Measurements from ENCODE around the gene COL12A1. TPM values are rescaled to one million over a fixed set of nuclear protein-coding genes. Genes with fewer than 3 reads are reported as not detected.

COL12A1 gene
- total and polyA plus RNA-seq, 9 of the 15 experiments (the other 6 are each of a cell fraction or from before 2014, with no cell fraction given): 0.11 TPM; not detected in 8

DNA sequence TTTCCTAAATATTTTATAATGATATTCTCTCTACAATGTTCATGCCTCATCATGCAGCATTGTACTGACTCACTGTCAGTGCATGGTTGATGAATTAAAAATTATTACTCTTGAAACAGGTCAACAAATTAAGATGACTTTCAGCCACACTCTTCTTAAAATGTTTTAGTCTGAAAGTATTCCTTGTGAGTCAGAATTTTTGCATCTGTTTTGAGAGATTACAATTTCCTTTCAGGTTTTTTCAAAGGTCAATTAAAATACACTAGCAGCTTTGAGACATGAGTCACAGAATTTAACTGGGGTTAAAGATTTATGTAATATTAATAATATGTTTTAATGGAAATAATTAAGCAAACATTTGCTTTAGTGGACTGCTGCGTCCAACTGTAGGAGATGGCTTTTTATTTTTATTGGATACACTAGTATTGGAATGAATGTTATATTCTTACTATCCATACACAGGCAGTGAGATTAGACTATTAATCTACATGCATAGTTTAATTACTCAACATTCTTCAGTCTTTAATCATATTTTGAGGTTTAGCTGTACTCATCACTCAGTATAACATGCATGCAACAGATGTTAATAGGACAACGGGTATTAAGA lies 9.7 kb downstream of the COL12A1 start:
- Histone ChIP-seq H3K9me1 (ENCODE audit: control insufficient read depth, insufficient read depth, low read length) (no peaks in the 10 kb centered on the region), H3K4me3 (no peak overlapping the region), H3K27ac (ENCODE audit: extremely low read depth, low read depth, low read length) (no peak overlapping the region), H3K9me3 (replicated peaks; ENCODE audit: control insufficient read depth, insufficient read depth, low read depth, low read length) (no peaks in the 10 kb centered on the region), H3K4me1 (replicated peaks in 1 of 2; ENCODE audit: control insufficient read depth in 2 of 2, insufficient read depth in 2 of 2, low read length in 2 of 2) (no peaks in the 10 kb centered on the region), H3K79me2 (ENCODE audit: control insufficient read depth, insufficient read depth, low read length) (no peaks in the 10 kb centered on the region), H3K9ac (ENCODE audit: insufficient read depth in 1 of 2, low read depth in 2 of 2, low read length in 2 of 2) (no peak overlapping the region), H3K27me3 (ENCODE audit: control insufficient read depth in 2 of 2, insufficient read depth in 2 of 2, low read length in 2 of 2) (no peaks in the 10 kb centered on the region), H3K4me2 (ENCODE audit: insufficient read depth, low read length) (no peak overlapping the region), H3K36me3 (ENCODE audit: control insufficient read depth, insufficient read depth, low read length) (no peaks in the 10 kb centered on the region), H4K20me1 (replicated peaks; ENCODE audit: control insufficient read depth, insufficient read depth, low read length) (no peaks in the 10 kb centered on the region), H2AFZ (ENCODE audit: low read depth, low read length) (no peak overlapping the region)
- 0% methylated on average over 2 of the region's 2 CpGs for WGBS (ENCODE audit: insufficient coverage, low coverage, missing lambda C conversion rate)
- intact Hi-C loops (cut with micrococcal nuclease): no loop called here
- ATAC-seq (no peak), DNase-seq (ENCODE audit: extremely low read depth in 1 of 4, low spot score in 3 of 4) (no peak), FAIRE-seq (no peak)
- in situ Hi-C loops (cut with MboI): no loop called here
- ChIA-PET POLR2A (no interaction called here), CTCF (ENCODE audit: low intra/inter-chr PET ratio) (no interaction called here)
- no peak for TF ChIP-seq ZBED1 (IDR thresholded peaks at IDR 0.05)
- BruUV-seq (replicated peaks): no TSS peak

- Histone ChIP-seq H3K27ac (ENCODE audit: extremely low read depth, low read depth, low read length) (no peak overlapping the region), H3K9ac (ENCODE audit: insufficient read depth in 1 of 2, low read depth in 2 of 2, low read length in 2 of 2) (no peak overlapping the region), H3K9me1 (ENCODE audit: control insufficient read depth, insufficient read depth, low read length) (no peaks in the 10 kb centered on the region), H3K9me3 (replicated peaks; ENCODE audit: control insufficient read depth, insufficient read depth, low read depth, low read length) (no peaks in the 10 kb centered on the region), H3K4me1 (replicated peaks in 1 of 2; ENCODE audit: control insufficient read depth in 2 of 2, insufficient read depth in 2 of 2, low read length in 2 of 2) (no peaks in the 10 kb centered on the region), H4K20me1 (replicated peaks; ENCODE audit: control insufficient read depth, insufficient read depth, low read length) (no peaks in the 10 kb centered on the region), H3K4me3 (no peak overlapping the region), H3K79me2 (ENCODE audit: control insufficient read depth, insufficient read depth, low read length) (no peaks in the 10 kb centered on the region), H3K27me3 (ENCODE audit: control insufficient read depth in 2 of 2, insufficient read depth in 2 of 2, low read length in 2 of 2) (no peaks in the 10 kb centered on the region), H3K36me3 (ENCODE audit: control insufficient read depth, insufficient read depth, low read length) (no peaks in the 10 kb centered on the region), H3K4me2 (ENCODE audit: insufficient read depth, low read length) (no peak overlapping the region), H2AFZ (ENCODE audit: low read depth, low read length) (no peak overlapping the region)
- ATAC-seq: no peak
- CTCF ChIA-PET (ENCODE audit: low intra/inter-chr PET ratio): no interaction called here
- POLR2A ChIA-PET: no interaction called here
- TF ChIP-seq TBP (optimal IDR thresholded peaks at IDR 0.05; ENCODE audit: low read depth, low read length) (no peak), ZNF57 (CRISPR knock-in tag; IDR thresholded peaks at IDR 0.05) (no peak), DMBX1 (CRISPR knock-in tag; IDR thresholded peaks at IDR 0.05; ENCODE audit: borderline replicate concordance) (no peak)
- 2% methylated on average over 3 of the region's 3 CpGs for WGBS (ENCODE audit: insufficient coverage, low coverage, missing lambda C conversion rate)
- intact Hi-C loops (cut with micrococcal nuclease): no loop called here
- BruUV-seq (replicated peaks): no TSS peak
- no peak for DNase-seq (ENCODE audit: extremely low read depth in 1 of 4, low spot score in 3 of 4)
- FAIRE-seq: no peak
- in situ Hi-C loops (cut with MboI): no loop called here
Observed at GRCh38 chr6:75188221-75188925, 17.5 kb downstream of the COL12A1 start.

Measured in K562 (cell line).